DOHH2 (cell line): ENCODE measurements around the gene ITGA2.

Source experiments
- CTCF ChIP-seq: fragments of 200-600 bp; sonication (generic); IDR thresholded peaks from one replicate; pipeline ENCODE4 v1.5.1; 2014; ENCODE audit warnings: antibody characterized with exemption, mild to moderate bottlenecking, low read depth, low read length; ENCODE audit not compliant: poor library complexity, severe bottlenecking
- EZH2phosphoT487 ChIP-seq: fragments of 200-600 bp; sonication (generic); IDR thresholded peaks from 2 replicates; pipeline ENCODE4 v1.6.1; 2017; ENCODE audit warnings: borderline replicate concordance, mild to moderate bottlenecking, antibody characterized with exemption, low read length, moderate library complexity, mixed read lengths

GRCh38 chr5:53029608-53030007 lies 40.5 kb downstream of the ITGA2 start:
- TF ChIP-seq CTCF (no peak), EZH2phosphoT487 (no peak)
